D721Med (cell line): ENCODE measurements around the gene IDE.
"Not testable (repeated sequence)": the region's sequence is repeated elsewhere in the genome, so short reads cannot be mapped to it uniquely, and the experiment has no call there.

ENCODE experiments used
- DNase-seq: peaks from one replicate; pipeline ENCODE4 v3.0.0; 2011; ENCODE audit warnings: low spot score; ENCODE audit not compliant: insufficient read length
- FAIRE-seq: peaks from 2 replicates; lab custom pipeline; 2011; peaks lifted over from hg19 to GRCh38; lab: Jason Lieb, UNC
- TF ChIP-seq, protein P1 (sequence below): IDR thresholded peaks from 2 replicates; pipeline ENCODE4 v1.5.1; 2012; ENCODE audit warnings: mild to moderate bottlenecking, control low read depth; ENCODE audit not compliant: insufficient read depth; ENCODE audit errors: missing control alignments

Gene IDE

GRCh38 chr10:92411406-92411805 lies 162.5 kb downstream of the IDE start:
- DNase-seq, result no peak
- no peak for FAIRE-seq
- TF ChIP-seq, protein P1, sequence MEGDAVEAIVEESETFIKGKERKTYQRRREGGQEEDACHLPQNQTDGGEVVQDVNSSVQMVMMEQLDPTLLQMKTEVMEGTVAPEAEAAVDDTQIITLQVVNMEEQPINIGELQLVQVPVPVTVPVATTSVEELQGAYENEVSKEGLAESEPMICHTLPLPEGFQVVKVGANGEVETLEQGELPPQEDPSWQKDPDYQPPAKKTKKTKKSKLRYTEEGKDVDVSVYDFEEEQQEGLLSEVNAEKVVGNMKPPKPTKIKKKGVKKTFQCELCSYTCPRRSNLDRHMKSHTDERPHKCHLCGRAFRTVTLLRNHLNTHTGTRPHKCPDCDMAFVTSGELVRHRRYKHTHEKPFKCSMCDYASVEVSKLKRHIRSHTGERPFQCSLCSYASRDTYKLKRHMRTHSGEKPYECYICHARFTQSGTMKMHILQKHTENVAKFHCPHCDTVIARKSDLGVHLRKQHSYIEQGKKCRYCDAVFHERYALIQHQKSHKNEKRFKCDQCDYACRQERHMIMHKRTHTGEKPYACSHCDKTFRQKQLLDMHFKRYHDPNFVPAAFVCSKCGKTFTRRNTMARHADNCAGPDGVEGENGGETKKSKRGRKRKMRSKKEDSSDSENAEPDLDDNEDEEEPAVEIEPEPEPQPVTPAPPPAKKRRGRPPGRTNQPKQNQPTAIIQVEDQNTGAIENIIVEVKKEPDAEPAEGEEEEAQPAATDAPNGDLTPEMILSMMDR, result no peak

GRCh38 chr10:92410501-92410900 lies 163.4 kb downstream of the IDE start:
- TF ChIP-seq, protein P1, result no peak
- no peak for FAIRE-seq
- DNase-seq, result no peak

- TF ChIP-seq, protein P1, result no peak
- DNase-seq, result no peak
- FAIRE-seq, result no peak
These were observed 165.9 kb downstream of the IDE start for GRCh38 chr10:92408017-92408361.

DNA sequence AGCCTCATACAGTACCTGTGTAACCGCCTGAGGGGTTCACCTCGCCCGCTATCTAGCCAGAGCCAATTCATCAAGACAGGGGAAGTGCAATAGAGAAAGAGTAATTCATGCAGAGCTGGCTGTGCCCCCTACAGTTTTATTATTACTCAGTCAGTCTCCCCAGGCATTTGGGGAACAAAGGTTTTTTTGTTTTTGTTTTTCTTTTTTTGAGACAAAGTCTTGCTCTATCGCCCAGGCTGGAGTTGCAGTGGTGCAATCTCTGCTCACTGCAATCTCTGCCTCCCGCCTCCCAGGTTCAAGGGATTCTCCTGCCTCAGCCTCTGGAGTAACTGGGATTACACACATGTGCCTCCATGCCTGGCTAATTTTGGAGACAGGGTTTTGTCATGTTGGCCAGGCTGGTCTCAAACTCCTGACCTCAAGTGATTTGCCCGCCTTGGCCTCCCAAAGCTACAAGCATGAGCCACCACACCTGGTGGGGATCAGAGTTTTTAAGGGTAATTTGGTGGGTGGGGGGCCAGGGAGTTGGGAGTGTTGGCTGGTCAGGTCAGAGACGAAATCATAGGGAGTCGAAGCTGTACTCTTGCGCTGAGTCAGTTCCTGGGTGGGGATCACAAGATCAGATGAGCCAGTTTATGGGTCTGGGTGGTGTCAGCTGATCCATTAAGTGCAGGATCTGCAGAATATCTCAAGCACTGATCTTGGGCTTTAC lies 166.4 kb downstream of the IDE start:
- DNase-seq (no peak), FAIRE-seq (no peak)
- TF ChIP-seq, protein P1, result no peak

- no peak for DNase-seq
- FAIRE-seq, result no peak
- TF ChIP-seq, protein P1, result no peak
These were observed 168.4 kb downstream of the IDE start for GRCh38 chr10:92405419-92405924.

DNA sequence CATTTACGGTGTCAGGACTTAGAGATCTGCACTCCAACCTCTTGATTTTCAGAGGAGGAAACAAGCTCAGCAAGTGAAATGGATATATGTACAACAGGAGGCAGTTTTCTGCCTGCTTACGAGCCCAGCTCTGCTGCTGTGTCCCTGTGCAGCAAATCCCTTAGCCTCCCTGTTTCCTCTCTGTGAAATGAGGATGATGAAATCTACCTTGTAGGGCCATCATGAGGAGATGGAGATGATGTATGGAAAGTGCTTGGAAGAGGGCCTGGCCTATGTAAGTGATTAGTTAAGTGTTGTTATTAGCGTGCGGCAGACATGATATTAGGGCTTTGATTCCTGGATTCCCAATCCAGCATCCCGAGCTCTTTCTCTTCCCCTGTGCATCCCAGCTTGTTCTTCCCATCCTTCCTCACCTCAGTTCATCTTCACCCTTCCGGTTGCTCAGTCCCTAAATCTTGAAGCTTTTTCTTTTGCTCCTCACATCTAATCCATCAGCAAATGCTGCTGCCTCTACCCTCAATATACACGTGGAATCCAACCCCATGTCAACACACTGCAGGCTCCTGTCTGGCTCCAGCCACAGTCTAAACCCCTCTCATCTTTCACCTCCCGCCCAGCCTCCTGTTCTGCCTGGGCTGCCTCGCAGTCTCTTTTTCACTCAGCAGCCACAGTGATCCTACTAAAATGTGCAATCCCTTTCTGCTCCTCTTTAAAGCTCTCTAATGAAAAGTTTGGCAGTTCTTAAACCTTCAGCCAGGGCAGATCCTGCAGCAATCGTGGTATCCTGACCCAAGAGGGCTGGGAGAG lies 169.1 kb downstream of the IDE start:
- no peak for DNase-seq
- TF ChIP-seq, protein P1, result no peak
- FAIRE-seq, result no peak

DNA sequence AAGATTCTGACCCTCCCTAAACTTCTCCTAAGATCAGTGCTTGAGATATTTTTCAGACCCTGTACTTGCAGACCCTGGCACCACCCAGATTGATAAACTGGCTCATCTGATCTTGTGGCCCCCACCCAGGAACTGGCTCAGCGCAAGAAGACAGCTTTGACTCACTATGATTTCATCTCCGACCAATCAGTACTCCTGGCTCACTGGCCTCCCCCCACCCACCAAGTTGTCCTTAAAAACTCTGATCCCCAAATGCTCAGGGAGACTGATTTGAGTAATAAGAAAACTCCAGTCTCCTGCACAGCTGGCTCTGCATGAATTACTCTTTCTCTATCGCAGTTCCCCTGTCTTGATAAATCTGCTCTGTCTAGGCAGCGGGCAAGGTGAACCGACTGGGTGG lies 171.7 kb downstream of the IDE start:
- not testable (repeated sequence) for FAIRE-seq, DNase-seq
